GM21825 (cell line): ENCODE results near the gene ADAM12.

ENCODE experiments used
- ATAC-seq: cut with Tn5 transposase; IDR thresholded peaks from one replicate; pipeline ENCODE4 v1.9.1; 2021; ENCODE audit warnings: mild to moderate bottlenecking, moderate library complexity; ENCODE audit not compliant: unreplicated experiment

The ADAM12 gene

GRCh38 chr10:126041804-126042231 is 346.5 kb downstream of the ADAM12 start:
- peak; percentile 98 for ATAC-seq

- no peak for ATAC-seq
Observed at GRCh38 chr10:126041117-126041516, 347.2 kb downstream of the ADAM12 start.

GRCh38 chr10:126037946-126038345 is 350.3 kb downstream of the ADAM12 start:
- no peak for ATAC-seq

GRCh38 chr10:126036515-126036914 is 351.8 kb downstream of the ADAM12 start:
- ATAC-seq = no peak

GRCh38 chr10:126034586-126034985 is 353.7 kb downstream of the ADAM12 start:
- ATAC-seq = no peak

- no peak for ATAC-seq
Observed at GRCh38 chr10:126029999-126030398, 358.3 kb downstream of the ADAM12 start.

- ATAC-seq = no peak
Observed at GRCh38 chr10:126027692-126028091, 360.6 kb downstream of the ADAM12 start.

GRCh38 chr10:126022841-126023240 is 365.4 kb downstream of the ADAM12 start:
- no peak for ATAC-seq

- ATAC-seq = no peak
Observed at GRCh38 chr10:126021833-126022500, 366.3 kb downstream of the ADAM12 start.

- no peak for ATAC-seq
Observed at GRCh38 chr10:126017961-126018560, 370.2 kb downstream of the ADAM12 start.

- no peak for ATAC-seq
Observed at GRCh38 chr10:126016882-126017281, 371.4 kb downstream of the ADAM12 start.

GRCh38 chr10:126016156-126016805 is 372.0 kb downstream of the ADAM12 start:
- ATAC-seq = no peak

GRCh38 chr10:126015413-126015812 is 372.9 kb downstream of the ADAM12 start:
- ATAC-seq = no peak

- ATAC-seq = no peak
Observed at GRCh38 chr10:126014309-126014708, 374.0 kb downstream of the ADAM12 start.

GRCh38 chr10:126013489-126014281 is 374.6 kb downstream of the ADAM12 start:
- no peak for ATAC-seq

GRCh38 chr10:126012485-126012884 is 375.8 kb downstream of the ADAM12 start:
- ATAC-seq = no peak

GRCh38 chr10:126011995-126012394 is 376.3 kb downstream of the ADAM12 start:
- ATAC-seq = no peak

- ATAC-seq = no peak
Observed at GRCh38 chr10:126009650-126010049, 378.6 kb downstream of the ADAM12 start.

GRCh38 chr10:126006906-126007305 is 381.4 kb downstream of the ADAM12 start:
- ATAC-seq = no peak

- no peak for ATAC-seq
Observed at GRCh38 chr10:126006264-126006663, 382.0 kb downstream of the ADAM12 start.

GRCh38 chr10:126004752-126005151 is 383.5 kb downstream of the ADAM12 start:
- ATAC-seq = no peak
